GM12801 (cell line): ENCODE data around the gene KLF9.

Experiments used
- CTCF ChIP-seq: IDR thresholded peaks from one replicate; pipeline ENCODE4 v1.5.1; 2011; ENCODE audit warnings: control low read depth; ENCODE audit not compliant: insufficient read length; ENCODE audit errors: extremely low read depth

The KLF9 gene

DNA sequence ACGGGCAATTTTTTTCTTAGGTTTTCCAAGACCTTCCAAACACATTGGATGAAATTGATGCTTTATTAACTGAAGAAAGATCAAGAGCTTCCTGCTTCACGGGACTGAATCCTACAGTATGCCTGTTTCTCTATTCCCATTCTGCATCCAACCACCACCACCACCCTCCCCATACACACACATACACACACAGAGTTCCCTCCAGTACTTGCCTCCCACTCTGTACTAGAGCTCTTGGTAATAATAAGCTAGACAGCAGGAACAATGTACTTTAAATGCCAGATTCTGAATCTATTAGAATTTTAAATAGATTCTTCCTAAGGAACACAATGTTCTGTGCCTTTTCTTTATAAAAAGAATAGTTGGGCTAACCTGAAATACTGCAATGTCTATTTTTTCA, 67.4 kb downstream of the KLF9 start:
- no peak for TF ChIP-seq CTCF

DNA sequence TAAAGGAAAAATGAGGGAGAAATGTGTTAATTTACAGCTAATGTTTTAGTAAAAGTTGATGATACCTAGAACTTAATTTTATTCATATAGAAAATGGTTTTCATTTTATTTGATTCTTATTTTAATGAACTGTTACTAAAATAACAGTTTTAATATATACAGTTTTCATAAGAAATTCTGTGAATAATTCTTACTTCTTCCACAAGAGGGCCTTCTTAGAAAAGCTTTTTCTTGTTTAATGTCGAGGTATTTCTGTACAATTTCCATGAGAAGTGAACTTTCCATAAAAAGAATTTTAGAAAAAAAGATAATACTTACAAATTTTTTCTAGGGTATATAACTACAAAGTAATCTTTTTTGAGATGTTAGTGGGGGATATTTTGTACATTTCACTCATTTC, 73.9 kb downstream of the KLF9 start:
- no peak for TF ChIP-seq CTCF
